ENCODE measurements around the gene TMEM131.
"Not testable (repeated sequence)": the region's sequence is repeated elsewhere in the genome, so short reads cannot be mapped to it uniquely, and the experiment has no call there.

The TMEM131 gene

GRCh38 chr2:97718051-97718882 is 277.5 kb downstream of the TMEM131 start:
- peak; percentile 67 for DNase-seq

DNA sequence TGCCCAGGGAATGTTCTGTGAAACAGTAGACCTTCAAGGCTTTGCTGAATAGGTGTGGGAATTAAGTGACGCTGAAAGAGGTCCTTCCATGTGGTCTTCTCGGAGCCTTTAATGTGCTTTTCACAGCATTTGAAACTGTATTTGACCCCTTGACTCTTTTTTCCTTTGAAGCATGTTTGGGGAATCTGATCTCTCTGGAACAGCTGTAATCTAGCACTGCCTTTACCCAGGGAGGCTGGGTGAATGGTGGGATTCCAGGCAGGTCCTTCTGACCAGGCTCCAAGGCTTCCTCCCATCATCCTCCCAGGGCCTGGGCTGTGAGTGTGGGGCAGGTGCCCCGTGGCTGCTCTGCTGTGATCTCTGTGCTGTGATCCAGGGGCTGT is 278.1 kb downstream of the TMEM131 start:
- DNase-seq, result no peak

- DNase-seq, result no peak
These were observed 278.8 kb downstream of the TMEM131 start for GRCh38 chr2:97716695-97717612.

DNA sequence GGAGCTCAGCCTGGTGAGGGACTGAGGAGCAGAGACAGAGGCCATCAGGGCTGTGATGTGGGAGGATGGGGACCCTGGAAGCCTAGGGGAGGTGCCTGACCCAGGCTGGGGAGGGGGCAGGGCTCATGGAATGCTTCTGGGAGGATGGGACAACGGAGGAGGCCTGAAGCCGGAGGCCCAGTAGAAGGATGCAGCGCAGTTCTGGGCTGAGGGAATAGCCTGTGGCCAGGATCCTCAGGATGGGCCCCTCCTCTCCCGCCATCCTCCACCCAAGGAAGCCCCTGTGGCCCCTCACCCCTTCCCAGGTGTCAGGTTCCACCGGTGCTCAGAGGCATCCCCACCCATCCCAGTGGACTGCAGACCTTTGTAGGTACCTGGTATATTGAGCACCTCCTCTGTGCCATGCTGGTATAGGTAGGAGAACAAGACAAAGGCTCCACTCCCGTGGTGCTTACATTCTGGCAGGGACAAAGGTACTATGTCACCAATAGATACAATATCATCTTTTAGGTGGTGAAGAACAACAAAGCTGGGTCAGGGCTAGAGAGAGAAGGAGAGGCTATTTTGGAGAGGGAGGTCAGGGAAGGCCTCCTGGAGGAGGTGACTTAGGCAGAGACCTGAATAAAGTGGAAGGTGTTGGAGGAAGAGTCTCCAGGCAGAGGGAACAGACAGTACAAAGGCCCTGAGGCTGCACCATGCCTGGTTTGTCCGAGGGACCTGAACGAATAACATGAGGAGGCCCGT is 279.6 kb downstream of the TMEM131 start:
- DNase-seq, result no peak

GRCh38 chr2:97714950-97715652 is 280.6 kb downstream of the TMEM131 start:
- no peak for DNase-seq

GRCh38 chr2:97714084-97714949 is 281.4 kb downstream of the TMEM131 start:
- DNase-seq, result no peak

- DNase-seq, result peak; percentile 53
These were observed 282.3 kb downstream of the TMEM131 start, which contains the start of gene ZAP70 for GRCh38 chr2:97713296-97714083. ZAP70 (plus strand) TSS chr2:97713576; CDS start chr2:97724037, 10,461 bp downstream.

GRCh38 chr2:97712693-97713295 is 283.0 kb downstream of the TMEM131 start:
- no peak for DNase-seq

GRCh38 chr2:97712175-97712574 is 283.6 kb downstream of the TMEM131 start:
- not testable (repeated sequence) for DNase-seq

- DNase-seq, result no peak
These were observed 284.4 kb downstream of the TMEM131 start for GRCh38 chr2:97711394-97711711.

- DNase-seq, result no peak
These were observed 287.1 kb downstream of the TMEM131 start for GRCh38 chr2:97708608-97709007.

GRCh38 chr2:97708048-97708380 is 287.7 kb downstream of the TMEM131 start:
- DNase-seq, result no peak

DNA sequence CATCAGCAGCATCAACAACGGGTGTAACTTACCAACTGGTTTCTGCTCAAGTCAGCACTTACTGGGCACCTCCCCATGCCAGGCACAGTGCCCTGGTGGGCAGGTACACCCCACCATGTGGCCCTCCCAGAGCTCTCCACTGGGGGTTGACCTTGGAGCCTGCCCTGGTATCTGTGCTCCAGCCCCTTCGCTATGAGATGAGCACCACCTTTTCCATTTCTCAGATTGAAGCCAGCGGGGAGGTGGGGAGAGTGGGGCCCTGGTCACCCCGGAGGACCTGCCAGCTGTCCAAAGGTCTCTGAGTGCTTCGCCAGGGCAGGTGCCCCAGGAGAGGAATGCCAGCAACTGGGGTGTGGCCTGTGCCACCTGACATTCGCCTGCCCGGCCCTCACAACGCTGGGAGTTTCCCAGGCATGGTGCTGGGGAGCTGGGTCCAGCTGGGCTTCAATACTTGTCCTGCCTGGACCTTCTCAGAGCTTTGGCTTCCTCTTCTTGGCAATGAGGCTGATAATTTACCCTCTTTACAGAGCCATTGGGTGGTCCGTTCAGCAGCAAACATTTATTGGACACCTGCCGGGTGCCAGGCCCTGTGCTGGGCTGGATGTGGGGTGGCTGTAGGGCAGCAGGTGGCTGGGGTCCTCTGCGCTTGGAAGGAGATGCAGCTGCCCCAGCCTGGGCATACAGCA is 288.2 kb downstream of the TMEM131 start:
- no peak for DNase-seq

- DNase-seq, result no peak
These were observed 288.9 kb downstream of the TMEM131 start for GRCh38 chr2:97706708-97707345.

Measured in CD4-positive, alpha-beta T cell treated with Interleukin-15 for 1 hour (primary cell).